ENCODE measurements around the gene GHRHR.

GHRHR gene

DNA sequence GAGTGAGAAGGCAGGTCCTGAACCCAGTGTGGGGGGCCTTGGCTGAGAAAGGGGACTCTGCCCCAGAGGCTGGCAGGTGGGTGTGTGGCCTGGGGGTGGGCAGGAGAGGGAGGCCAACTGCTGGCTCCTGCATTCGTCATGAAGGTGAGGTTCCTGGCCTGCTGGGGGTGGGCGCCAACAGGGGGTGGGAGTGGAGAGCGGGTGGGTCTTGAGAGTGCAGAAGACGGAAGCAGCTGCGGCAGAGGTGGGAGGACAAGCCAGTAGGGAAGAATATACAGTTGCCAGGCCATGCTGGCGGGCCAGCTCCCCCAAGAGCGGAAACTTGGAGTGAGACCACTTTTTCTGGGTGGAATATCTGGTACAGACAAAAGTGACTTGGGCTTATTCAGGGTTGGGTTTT, 23.4 kb downstream of the GHRHR start:
- DNase-seq: no peak

DNA sequence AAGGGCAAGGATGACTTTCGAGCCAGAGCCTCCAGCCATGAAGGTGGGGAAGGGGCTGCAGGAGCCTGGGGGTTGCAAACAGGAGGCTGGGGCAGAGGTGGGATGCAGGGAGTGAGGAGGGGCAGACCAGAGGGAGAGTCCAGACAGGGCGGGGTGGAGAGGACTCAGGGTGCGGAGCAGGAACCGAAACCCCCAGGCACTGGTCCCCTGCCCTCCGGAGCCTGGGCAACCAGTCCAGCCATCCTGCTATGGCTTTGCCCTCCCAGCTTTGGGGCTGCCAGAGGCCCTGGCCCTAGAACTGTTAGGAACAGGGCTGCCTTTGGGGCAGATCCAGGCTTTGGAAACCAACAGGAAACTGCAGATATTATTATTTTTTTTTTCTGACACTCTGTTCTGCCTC, 24.2 kb downstream of the GHRHR start:
- DNase-seq: no peak

DNA sequence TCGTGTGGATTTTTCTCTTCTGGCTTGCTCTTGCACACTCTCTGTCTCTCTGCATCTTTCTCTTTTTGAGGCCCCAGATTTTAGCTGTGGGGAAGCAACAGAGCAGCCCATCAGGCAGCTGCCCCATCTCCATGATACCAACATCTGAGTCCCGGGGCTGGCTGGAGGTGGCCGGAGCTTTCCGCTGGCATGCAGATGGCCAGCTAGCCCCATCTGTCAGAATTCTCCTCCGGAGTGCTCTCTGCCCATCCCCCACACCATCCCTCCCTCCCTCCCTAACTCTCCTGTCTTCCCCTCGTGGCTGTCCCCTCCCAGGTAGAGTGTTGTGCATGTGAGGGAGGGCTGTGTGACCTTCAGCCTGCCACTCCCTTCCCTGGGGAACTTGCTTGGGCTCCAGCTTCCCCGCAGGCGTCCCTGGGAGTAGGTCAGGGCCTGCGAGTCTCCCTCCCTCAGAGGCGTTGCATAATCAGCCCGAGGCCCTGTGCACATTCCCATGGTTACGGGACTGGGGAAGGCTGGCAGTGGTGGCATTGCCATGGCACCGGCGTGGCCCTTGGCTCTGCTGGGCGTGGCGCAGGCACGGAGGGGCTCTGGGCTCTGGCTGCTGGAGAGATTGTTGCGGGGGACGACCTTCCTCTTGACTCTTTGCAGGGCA, 24.7 kb downstream of the GHRHR start:
- no peak for DNase-seq

DNA sequence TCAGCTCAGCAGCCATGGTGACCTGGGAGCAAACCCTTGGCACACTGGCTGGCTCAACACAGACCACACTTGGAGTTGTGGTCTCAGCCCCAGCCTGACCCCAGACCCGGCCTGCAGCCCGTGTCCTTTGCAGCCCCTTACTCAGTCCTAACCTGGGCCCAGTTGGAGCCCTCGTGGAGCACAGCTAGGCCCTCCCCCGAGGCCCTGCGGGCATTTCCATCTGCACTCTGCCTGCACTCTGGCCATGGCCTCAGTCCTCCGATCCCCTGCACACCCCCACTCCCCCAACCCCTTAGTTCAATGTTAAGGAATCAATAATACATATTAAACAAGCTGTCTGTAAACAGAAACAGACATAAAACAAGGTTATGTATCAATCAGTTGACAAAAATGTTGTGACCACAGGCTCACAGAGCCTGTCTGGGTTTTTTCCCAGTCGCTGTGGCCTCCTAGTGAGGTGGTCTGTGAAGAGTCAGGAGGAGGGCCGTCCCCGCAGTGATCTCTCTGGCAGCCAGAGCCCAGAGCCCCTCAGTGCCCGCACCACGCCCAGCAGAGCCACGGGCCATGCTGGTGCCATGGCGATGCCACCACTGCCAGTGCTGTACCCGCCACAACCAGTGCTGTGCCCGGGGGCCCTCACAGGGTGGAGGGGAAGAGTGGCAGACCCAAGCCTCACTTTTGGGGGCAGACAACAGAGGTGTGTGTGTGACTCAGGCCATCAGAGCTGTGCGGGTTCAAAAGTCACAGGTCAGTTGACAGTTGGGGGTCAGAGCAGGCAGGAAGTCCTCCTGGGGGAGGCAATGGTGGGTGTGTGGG, 25.5 kb downstream of the GHRHR start:
- DNase-seq: no peak

DNA sequence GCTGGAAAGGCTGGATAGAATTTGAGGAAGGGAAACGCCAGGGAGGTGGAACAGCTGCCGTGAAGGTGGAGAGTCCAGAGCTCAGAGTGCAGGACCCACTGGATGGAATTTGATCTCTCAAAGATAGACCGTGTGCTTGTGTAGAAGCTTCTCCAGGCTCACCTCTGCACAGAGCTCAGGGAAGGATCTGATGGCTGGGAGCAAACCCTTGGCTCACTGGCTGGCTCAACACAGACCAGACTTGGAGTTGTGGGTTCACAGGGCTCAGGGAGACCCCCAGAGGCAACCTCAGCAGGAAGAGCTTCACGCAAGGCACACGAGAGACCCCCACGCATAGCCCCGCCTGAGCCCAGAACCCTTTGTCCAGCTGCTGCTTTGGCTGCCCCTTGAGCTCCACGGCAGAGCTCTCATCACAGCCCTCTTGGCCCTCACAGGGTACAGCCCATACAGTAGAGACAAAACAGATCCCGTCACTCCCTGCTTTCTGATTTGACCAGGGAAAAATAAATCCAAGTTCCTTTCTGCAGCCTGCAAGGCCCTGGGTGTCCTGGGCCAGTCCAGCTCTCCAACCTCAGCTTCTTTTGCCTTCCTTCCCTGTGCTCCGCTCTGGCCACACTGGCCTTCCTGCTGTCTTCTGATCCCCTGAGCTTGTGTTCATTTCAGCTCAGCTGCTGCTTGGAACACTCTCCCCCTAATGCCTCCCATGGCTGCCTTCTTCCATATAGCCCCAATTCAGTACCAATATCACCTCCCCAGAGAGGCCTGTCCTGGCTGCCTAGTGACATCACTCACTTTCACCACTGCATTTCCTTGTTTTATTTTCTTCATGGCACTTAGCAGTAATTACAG, 26.3 kb downstream of the GHRHR start:
- no peak for DNase-seq

DNA sequence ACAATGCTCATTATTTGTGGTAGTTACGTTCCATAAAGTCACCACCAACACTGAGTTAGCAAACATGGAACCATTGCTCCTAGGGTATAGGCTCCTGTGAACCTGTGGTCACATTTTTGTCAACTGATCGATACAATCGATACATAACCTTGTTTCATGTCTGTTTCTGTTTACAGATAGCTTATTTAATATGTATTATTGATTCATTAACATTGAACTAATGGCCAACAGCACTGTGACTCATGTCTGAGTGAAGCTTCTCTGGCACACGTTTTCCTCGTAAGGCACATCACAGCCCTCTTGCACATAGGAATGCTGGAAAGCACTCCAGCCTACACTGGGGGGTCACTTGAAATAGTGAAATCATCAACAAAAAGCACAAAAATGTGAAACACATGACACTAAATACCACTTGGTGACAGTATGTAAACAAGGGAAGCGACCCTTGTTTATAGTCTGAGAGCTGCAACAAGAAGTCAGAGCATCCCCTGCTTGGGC, 27.0 kb downstream of the GHRHR start:
- DNase-seq: no peak

DNA sequence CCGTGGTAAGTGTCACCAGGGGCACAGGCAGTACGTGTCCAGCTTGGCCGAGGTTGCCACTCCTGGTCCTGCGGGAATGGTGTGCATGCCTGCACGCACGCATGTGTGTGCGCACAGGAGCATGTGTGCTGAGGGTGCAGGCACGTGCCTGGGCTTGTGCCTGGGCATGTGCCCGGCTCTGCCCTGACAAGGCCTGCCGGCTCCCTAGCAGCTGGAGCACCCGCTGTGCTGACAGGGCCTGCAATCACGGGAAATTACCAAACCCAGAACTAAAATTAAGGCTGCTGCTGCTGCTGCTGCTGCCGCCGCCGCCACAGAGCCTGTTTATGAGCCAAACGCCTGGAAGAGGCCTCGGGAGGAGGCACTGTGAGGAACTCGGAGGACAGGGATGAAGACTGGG, 28.7 kb downstream of the GHRHR start:
- DNase-seq: no peak

DNA sequence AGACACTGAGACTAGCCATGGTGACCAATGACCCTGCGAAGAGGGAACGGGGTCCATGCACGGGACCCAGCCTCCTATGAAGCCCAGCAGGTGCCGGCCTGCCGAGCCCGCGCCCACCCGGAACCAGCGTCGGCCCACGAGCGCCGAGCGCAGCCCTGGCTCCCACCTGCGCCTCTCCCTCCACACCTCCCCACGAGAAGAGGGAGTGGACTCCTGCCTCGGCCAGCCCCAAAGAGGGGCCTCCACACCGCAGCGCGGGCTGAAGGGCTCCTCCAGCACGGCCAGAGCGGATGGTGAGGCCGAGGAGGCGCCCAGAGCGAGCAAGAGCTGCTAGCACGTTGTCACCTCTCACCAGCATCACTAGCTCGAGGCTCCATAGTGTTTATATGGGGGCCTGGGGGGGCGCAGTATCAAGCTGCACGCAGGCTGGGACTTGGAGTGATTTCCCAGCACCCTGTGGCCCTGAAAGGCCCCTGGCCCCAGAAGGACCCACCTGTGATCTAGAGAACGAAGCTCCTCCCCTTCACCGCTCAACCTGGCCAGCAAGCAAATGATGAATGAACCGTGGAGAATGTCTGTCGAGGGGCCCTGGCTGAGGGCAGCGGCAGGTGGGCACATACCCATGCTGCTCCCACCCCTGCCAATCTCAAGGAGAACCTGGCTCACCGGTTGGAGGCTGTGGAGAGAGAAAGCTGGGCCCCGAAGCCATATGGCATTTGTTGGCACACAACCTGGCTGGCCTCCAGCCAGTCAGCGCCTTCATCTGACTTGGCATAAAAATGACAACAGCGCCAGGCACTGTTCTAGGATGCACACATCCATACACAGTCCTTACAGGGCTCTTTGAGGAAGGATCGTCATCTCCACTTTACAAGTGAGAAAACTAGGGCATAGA, 30.7 kb downstream of the GHRHR start:
- DNase-seq: no peak

DNA sequence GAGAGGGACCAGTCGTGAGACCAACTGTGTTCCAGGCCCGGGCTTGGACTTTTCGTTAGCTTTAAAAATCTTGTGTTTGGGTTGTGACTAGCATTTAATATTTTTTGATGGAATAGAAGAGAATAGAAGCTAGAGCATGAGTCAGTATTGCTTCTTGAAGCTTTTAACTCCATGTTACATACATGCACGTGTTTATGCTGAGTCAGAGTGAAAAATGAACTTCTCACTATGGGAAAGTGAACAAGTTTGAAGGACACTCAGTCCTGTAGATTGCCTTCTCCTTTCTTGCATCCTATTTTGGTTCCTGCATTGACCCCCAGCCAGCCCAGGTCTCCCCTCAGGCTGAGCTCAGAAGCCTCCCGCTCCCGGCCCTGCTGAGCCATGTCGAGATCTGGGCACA, 31.8 kb downstream of the GHRHR start:
- no peak for DNase-seq

DNA sequence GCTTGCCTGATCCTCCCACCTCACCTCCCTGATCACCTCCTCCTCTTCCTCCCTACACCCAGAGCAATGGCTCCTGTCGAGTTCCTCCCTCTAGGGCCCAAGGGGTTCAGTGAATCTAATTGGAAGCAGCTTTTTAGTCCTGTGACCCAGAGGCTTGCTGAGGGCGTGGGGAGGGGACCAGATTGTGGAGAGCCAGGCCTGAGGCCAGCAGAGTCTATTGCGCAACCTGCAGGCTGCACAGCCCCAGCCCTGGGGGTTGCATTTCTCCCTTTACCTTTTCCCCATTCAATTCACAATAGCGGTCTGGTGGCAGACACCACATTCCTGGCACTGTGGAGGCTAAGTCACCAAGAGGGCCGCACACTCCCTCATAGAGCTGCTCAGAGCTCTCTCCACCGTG, 32.5 kb downstream of the GHRHR start:
- no peak for DNase-seq

DNA sequence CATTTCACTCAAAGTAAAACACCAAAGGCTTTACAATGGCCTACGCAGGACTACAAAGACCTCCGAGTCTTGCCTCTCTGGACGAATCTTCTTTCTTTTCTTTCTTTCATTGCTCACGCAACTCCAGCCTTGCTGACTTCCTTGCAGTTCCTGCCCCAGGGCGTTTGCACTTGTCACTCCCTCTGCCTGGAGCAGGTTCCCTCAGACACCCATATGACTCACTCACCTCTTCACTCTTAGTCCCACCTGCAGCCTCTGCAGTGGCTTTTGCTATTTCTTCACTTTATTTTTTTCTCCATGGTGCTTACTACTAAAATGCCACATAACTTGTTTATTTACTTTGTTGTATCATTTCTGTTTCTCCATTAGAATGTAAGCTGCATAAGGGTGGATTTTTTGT, 33.1 kb downstream of the GHRHR start:
- no peak for DNase-seq

DNA sequence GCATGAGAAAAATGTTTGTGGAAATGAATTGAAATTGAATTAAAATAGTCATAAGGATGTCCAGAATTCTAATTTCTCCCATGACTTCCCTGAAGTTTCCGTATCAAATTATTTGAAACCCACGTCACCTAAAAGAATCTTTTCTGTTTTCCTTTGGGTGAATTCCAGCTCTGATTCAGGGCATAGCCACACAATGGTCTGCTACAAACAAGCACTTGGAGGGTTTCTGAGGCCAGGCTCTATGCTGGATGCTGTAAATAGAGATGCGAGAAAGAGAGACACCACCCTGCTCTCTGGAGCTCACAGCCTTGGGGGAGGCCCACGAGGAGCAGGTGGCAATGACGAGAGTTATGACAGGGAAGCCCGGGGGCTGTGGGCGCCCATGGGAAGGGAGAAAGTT, 33.6 kb downstream of the GHRHR start:
- DNase-seq: no peak

DNA sequence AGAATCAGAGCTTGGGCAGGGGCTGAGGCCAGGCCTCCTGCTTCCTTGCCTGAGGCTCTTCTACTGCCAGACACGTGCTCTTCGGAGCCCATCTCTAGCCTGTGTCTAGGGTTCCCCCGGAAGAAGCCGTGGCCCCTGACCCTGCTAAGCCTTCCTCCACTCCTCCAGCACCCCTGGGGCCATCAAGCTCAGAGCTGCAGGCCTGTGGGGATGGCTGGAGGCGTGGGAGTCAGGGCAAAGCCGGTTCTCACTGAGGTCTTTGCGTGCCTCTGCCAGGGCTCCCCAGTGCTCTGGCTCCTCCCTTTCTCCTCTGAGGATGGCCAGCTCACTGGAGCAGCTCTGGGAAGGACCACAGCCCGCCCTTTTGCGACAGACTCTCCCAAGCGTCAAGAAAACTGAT, 34.4 kb downstream of the GHRHR start:
- no peak for DNase-seq

DNA sequence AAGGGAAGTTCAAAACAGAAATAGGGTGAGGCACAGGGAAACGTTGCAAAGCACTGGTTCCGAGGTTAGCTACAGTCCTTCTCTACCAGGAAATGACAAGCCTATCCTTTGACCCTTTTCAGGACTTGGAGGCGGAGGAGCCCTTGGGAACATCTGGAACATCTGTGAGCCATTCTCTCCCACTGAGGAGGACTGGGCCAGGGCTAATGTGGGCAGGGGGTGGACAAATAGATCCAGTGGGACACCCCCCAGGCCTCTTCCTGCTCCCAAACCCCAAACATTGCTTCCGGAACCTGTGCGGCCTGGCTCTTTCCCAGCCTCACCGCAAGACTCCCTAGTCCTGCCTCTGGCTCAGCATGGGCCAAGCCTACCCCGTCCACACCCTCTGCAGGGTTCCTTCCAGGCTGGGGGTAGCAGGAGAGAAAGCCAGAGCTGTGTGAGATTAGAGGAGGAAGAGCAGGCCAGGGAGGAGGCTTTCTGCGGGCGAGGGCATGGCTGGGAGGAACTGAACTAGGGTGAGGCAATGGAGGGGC, 36.5 kb downstream of the GHRHR start:
- DNase-seq: no peak

DNA sequence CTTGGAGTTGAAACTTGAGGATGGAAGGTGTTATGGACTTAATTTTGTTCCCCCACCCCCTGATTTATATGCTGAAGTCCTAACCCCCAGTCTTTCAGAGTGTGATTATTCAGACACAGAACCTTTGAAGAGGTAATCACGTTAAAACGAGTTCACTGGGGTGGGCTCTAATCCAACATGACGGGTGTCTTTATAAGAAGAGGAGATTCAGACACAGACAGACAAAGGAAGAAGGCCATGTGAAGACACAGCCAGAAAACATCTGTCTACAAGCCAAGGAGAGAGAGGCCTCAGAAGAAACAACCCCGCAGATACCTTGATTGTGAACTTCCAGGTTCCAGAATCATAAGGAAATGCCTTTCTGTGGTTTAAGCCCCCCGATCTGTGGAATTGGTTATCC, 37.0 kb downstream of the GHRHR start:
- no peak for DNase-seq

DNA sequence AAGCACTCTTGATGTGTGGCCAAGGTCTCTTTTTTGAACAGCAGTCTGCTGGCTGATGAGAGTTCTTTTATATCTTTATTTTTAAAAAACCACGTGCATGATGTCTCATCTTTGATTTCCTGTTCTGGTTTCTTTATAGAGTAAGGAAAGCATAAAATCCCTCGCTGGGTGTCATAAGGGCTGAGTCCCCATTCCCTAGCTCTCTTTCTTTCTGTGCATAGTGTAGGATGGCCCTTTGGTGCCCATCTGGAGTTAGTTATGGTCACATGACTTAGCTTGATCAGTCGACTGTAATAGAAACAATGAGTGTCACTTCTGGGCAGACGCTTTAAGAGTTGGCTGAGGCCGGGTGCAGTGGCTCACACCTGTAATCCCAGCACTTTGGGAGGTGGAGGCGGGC, 38.5 kb downstream of the GHRHR start:
- DNase-seq: no peak

DNA sequence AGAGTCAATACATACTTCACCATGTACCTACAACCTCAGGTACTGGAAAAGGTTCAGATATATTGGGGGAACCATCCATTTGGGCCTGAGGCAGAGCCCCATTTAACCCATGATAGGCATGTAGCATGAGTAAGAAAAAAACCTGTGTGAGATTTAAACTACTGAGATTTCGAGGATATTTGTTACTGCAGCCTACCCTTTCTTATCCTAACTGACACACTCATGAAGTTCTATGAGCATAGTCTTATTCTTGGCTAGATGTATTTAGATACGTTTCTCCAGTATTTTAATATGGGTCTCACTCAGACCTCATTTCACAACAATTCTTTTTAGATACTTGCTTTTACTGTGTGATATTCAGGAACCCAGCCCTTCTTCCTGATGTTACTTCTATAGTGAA, 39.3 kb downstream of the GHRHR start:
- no peak for DNase-seq

DNA sequence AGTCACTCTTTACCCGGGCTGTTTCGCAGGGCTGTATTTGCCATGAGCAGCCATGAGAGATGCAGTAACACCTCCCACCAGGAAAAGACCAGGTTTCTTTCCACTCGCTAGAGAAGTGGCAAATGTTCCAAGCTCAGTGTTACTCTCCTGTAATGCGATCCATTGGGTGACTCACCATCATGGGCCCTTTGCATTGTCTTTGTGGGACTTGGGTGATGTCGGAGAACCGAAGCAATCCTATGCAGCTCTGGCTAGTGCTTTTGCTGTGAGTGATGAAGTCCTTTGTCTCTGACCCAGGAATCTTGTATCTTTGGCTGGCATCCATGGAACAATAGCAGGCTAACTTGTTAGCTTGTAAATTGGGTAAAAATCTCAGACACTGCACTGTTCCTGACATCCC, 40.0 kb downstream of the GHRHR start:
- DNase-seq: no peak

DNA sequence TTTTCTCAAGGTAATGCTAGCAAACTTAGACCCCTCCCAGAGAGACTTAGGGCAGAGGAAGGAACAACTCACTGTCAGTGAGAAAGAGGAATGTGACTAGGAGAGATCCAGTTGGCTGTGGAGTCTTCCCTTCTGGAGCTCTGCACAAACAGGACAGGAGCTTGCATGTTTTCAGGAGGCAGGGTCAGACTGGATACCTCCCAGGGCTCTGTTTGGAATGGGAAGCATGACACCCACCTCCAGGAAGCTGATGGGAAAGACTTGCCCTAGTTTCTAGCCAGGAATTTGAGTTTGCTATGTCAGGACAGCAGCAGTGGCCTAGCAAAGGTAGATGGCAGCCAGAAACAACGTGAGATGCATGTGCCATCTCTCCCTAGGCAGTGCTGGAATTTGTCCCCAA, 40.6 kb downstream of the GHRHR start:
- DNase-seq: no peak

DNA sequence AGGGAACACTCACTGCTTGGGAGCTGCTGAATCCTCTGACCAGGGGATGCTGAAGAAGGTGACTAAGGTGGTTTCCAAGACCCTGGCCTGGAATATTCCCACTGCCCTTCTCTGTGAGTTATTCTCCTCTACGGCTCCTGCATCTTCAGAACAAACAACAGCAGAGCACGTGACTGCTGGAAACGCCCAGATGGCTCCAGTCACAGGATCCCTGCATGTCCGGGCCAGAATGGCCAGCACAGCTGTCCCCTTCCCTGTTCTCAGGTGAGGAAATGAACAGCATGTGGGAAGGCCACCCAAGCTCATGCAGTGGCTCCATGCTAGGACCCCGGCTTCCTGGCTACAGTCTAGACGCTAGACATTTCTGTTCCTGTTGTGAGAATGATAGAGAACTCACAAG, 43.1 kb downstream of the GHRHR start:
- no peak for DNase-seq

DNA sequence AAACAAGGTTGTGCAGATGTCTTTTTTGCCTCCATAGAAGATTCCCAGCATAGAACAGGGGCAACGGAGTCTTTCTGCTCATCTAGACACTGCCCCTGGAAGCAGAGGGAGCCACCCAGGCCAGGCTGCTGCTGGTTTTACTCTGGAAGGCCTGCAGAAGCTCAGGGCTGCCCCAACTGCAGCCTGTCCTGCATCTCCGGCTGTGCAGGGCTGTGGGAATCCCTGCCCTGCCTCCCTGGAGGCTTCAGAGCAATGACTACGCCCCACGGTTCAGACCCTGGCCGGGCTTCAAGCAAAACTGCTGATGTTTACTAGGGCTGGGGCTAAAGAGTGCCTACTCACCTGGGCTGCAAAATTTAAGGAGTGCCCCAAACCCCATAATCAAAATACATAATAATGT, 43.9 kb downstream of the GHRHR start:
- no peak for DNase-seq

DNA sequence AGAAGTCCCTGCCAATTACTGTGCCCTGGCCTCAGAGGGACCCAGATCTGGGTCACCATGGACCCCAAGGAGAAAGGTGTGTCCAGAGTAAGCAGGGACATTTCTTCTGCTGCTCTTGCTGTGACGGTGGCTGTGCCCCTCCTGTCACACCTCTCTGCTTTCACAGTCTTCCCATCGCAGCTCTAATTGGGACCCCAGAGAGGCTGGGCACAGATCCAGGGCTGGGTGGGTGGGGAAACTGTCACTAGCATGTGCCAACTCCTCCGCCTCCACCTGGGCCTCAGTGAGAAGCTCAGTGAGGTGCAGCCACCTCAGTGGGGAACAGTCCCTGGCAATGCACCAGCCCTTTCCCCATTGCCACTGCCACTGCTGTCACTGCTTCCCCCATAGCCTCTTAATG, 51.1 kb downstream of the GHRHR start:
- DNase-seq: no peak

Data from CD4-positive, alpha-beta T cell treated with Interleukin-17A for 4 hours (primary cell).